Measurements from ENCODE around the gene KIF11. TPM values are rescaled to one million over a fixed set of nuclear protein-coding genes. Genes with fewer than 3 reads are reported as not detected.

Gene KIF11
- total and polyA plus RNA-seq, 9 of the 15 experiments (the other 6 are each of a cell fraction or from before 2014, with no cell fraction given): 11.3 to 54.4 (median 29.2) TPM

DNA sequence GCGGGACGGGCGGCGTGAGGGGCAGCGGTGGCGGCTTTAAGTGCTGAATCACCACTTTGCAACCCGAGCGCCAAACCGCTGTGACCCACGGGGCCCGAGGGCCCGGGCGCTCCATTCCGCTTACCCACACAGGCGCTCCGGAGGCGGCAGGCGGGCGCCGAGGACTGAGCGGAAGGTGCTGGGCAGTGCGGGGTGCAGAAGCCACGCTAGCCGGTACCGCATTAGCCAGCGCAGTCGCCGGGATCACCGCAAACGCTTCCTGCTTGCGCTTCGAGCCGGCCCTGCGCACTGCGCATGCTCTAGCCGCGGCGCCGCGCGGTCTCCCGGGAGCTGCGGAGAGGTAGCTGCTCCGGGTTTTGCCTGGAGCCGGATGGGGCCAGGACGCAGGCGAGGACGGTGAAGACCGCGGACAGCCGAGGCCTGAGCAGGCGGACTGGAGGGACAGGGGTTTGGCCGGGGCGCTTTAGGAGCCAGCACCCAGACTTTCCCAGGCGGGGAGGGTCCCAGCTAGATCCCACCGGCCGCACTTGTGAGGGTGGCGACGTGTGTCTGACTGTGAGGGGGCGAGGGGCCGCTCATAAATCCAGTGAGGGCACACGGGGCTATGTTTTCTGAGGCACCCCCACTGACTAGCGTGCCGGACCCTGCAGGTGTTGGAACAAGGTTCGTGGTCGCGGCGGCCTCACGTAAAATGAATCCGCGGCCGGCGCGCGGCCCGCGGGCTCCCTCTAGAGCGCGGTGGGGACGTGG is 19.0 kb upstream of the KIF11 start, which contains the start of gene IDE (continued):
- no peak; the same call in 1 of the 2 replicates for TF ChIP-seq ATF3 (IDR thresholded peaks at IDR 0.05)
- TF ChIP-seq ATF3 (CRISPR knock-in tag; conservative IDR thresholded peaks at IDR 0.05): 0 out of 2 replicates have a peak, but pooled peaks have one; percentile 61
- no peak for TF ChIP-seq FOXJ2 (tag; IDR thresholded peaks at IDR 0.05)
- TF ChIP-seq ZNF511 (CRISPR knock-in tag; IDR thresholded peaks at IDR 0.05): 0 out of 2 replicates have a peak, but pooled peaks have one; percentile 25
- TF ChIP-seq ZNF445 (CRISPR knock-in tag; IDR thresholded peaks at IDR 0.05; ENCODE audit: low read depth): no peak
- peak; percentile 78; the same call in 1 of the 2 replicates for TF ChIP-seq MTA3 (IDR thresholded peaks at IDR 0.05; ENCODE audit: borderline replicate concordance)
- peak; percentile 89 for TF ChIP-seq ZFX (CRISPR knock-in tag; IDR thresholded peaks at IDR 0.05)
- TF ChIP-seq TFAP4 (CRISPR knock-in tag; IDR thresholded peaks at IDR 0.05; ENCODE audit: borderline replicate concordance): peak; percentile 75
- TF ChIP-seq, protein P1, sequence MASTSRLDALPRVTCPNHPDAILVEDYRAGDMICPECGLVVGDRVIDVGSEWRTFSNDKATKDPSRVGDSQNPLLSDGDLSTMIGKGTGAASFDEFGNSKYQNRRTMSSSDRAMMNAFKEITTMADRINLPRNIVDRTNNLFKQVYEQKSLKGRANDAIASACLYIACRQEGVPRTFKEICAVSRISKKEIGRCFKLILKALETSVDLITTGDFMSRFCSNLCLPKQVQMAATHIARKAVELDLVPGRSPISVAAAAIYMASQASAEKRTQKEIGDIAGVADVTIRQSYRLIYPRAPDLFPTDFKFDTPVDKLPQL (IDR thresholded peaks at IDR 0.05; ENCODE audit: extremely low read depth, insufficient read length): no peak
- no peak for TF ChIP-seq BCL6 (CRISPR knock-in tag; IDR thresholded peaks at IDR 0.05)
- TF ChIP-seq KLF1 (tag; IDR thresholded peaks at IDR 0.05): no peak
- peak; percentile 53; the same call in 1 of the 2 replicates for TF ChIP-seq MYC (IDR thresholded peaks at IDR 0.05; ENCODE audit: low read depth, low read length)
- 0 out of 2 replicates have a peak, but pooled peaks have one; percentile 34 for TF ChIP-seq MYC (CRISPR knock-in tag; IDR thresholded peaks at IDR 0.05; ENCODE audit: borderline replicate concordance, low read depth)
- TF ChIP-seq ZBTB1 (CRISPR knock-in tag; IDR thresholded peaks at IDR 0.05; ENCODE audit: borderline replicate concordance, low read depth): peak; percentile 99
- no peak for TF ChIP-seq FOXO4 (CRISPR knock-in tag; IDR thresholded peaks at IDR 0.05)
- peak; percentile 77; the same call in 1 of the 2 replicates for TF ChIP-seq FOXP4 (CRISPR knock-in tag; IDR thresholded peaks at IDR 0.05; ENCODE audit: borderline replicate concordance)
- 0 out of 2 replicates have a peak, but pooled peaks have one; percentile 11 for TF ChIP-seq SIN3B (IDR thresholded peaks at IDR 0.05; ENCODE audit: low read depth)
- peak; percentile 63 for TF ChIP-seq TAF1 (IDR thresholded peaks at IDR 0.05; ENCODE audit: control insufficient read depth, extremely low read depth, insufficient read depth, low read length, severe bottlenecking)
- peak; percentile 95 for TF ChIP-seq RBFOX2 (IDR thresholded peaks at IDR 0.05; ENCODE audit: low read depth, low read length)

Data from K562 (cell line).